Lower leg skin (tissue), 3 donors: ENCODE results near the gene DUSP22.

Experiments
- CTCF ChIP-seq, 3 donors: fragments of 450-650 bp; IDR thresholded peaks; one replicate each; pipeline ENCODE4 v1.5.1; 2016; ENCODE audit warnings: antibody characterized with exemption in 3 of 3, mild to moderate bottlenecking in 3 of 3, moderate library complexity in 2 of 3
- POLR2A ChIP-seq, 2 donors: fragments of 450-650 bp; IDR thresholded peaks; one replicate each; pipeline ENCODE4 v1.6.1; 2016 to 2017; ENCODE audit warnings: antibody characterized with exemption in 2 of 2, mild to moderate bottlenecking in 1 of 2, moderate library complexity in 1 of 2

- TF ChIP-seq CTCF (IDR thresholded peaks at IDR 0.05) (no peak), POLR2A (IDR thresholded peaks at IDR 0.05) (no peak)
These were observed 74.4 kb downstream of the DUSP22 start for GRCh38 chr6:366389-367297.
